CD4-positive, CD25-positive, alpha-beta regulatory T cell (primary cell): ENCODE measurements around the gene MXI1. TPM values are rescaled to one million over a fixed set of nuclear protein-coding genes. Genes with fewer than 3 reads are reported as not detected.
"Not testable (repeated sequence)": the region's sequence is repeated elsewhere in the genome, so short reads cannot be mapped to it uniquely, and the experiment has no call there.

Experiments used
- ATAC-seq, 2 donors: fragments of 150-1000 bp; cut with Tn5 transposase; one replicate each; pipeline ENCODE4 v1.10.0; 2021; ENCODE audit warnings: low read depth in 2 of 2, moderate number of reproducible peaks in 2 of 2, moderate library complexity in 1 of 2
- DNase-seq, 3 donors: peaks; one replicate each; pipeline versions ENCODE4 v3.0.0 to v3.0.0-alpha.2; 2012 to 2022; ENCODE audit warnings: mixed read lengths in 1 of 3
- H3K27ac ChIP-seq: one replicate; pipeline ENCODE4 v1.7.0; 2013; ENCODE audit warnings: mild to moderate bottlenecking, low read length; ENCODE audit not compliant: insufficient read depth, poor library complexity, severe bottlenecking
- H3K27me3 ChIP-seq: one replicate; pipeline ENCODE4 v1.7.0; 2013; ENCODE audit warnings: low read length; ENCODE audit not compliant: control insufficient read depth, insufficient read depth
- H3K36me3 ChIP-seq: one replicate; pipeline ENCODE4 v1.7.0; 2013; ENCODE audit warnings: mild to moderate bottlenecking, low read length, moderate library complexity; ENCODE audit not compliant: control insufficient read depth, insufficient read depth
- H3K4me1 ChIP-seq: 2 replicates; pipeline ENCODE4 v1.7.0; 2013; ENCODE audit warnings: mild to moderate bottlenecking, low read length; ENCODE audit not compliant: insufficient read depth, control insufficient read depth, poor library complexity, severe bottlenecking
- H3K4me3 ChIP-seq: one replicate; pipeline ENCODE4 v1.7.0; 2013; ENCODE audit warnings: low read depth, mild to moderate bottlenecking, low read length, moderate library complexity
- H3K9me3 ChIP-seq, 2 experiments: 1 replicate in 1 of 2; 2 replicates in 1 of 2; pipeline ENCODE4 v1.7.0; 2013; ENCODE audit warnings: low read length in 2 of 2, mild to moderate bottlenecking in 1 of 2, moderate library complexity in 1 of 2; ENCODE audit not compliant: control insufficient read depth in 2 of 2
- H3K27ac Mint-ChIP-seq, 3 donors: one replicate each; pipeline ENCODE4 v1.8.0; 2020 to 2022; ENCODE audit warnings: mild to moderate bottlenecking in 3 of 3, mixed read lengths in 3 of 3, moderate library complexity in 2 of 3
- H3K27me3 Mint-ChIP-seq: one replicate; pipeline ENCODE4 v1.8.0; 2022; ENCODE audit warnings: mild to moderate bottlenecking, mixed read lengths
- H3K36me3 Mint-ChIP-seq: one replicate; pipeline ENCODE4 v1.8.0; 2020; ENCODE audit warnings: mixed read lengths
- H3K4me1 Mint-ChIP-seq, 4 donors: one replicate each; pipeline ENCODE4 v1.8.0; 2020 to 2022; ENCODE audit warnings: mixed read lengths in 4 of 4, mild to moderate bottlenecking in 1 of 4
- H3K4me3 Mint-ChIP-seq, 4 donors: one replicate each; pipeline ENCODE4 v1.8.0; 2020 to 2022; ENCODE audit warnings: mild to moderate bottlenecking in 4 of 4, mixed read lengths in 4 of 4, moderate library complexity in 3 of 4
- H3K9me3 Mint-ChIP-seq, 7 donors: one replicate each; pipeline ENCODE4 v1.8.0; 2020 to 2022; ENCODE audit warnings: mixed read lengths in 7 of 7, mild to moderate bottlenecking in 3 of 7, moderate library complexity in 2 of 7
- polyA plus RNA-seq, 4 donors: library from polyadenylated mRNA; unstranded; fragments of 300-500 nt; fragmentation: Illumina TruSeq; gene quantifications; one replicate each; pipeline ENCODE4 v1.2.3, GENCODE V29; 2021
- total RNA-seq: library from RNA; stranded (reverse); gene quantifications from one replicate; pipeline ENCODE4 v1.2.3, GENCODE V29; 2022

MXI1 gene
- total and polyA plus RNA-seq, 5 donors from 2014 or later = 34.2 to 56.8 (median 42.9) TPM

DNA sequence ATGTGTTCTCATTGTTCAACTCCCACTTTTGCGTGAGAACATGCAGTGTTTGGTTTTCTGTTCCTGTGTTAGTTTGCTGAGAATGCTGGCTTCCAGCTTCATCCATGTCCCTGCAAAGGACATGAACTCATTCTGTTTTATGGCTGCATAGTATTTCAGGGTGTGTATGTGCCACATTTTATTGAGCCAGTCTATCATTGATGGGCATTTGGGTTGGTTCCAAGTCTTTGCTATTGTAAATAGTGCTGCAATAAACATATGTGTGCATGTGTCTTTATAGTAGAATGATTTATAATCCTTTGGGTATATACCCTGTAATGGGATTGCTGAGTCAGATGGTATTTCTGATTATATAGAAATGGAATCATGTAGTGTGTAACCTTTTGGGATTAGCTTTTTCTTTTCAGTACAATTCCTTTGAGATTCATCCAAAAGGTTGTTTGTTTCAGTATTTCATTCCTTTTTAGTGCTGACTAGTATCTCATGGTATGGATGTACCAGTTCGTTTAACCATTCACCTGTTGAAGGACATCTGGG lies 21.7 kb upstream of the MXI1 start:
- H3K27ac Mint-ChIP-seq, H3K27me3 ChIP-seq, H3K4me1 Mint-ChIP-seq, ATAC-seq, H3K9me3 Mint-ChIP-seq, H3K4me3 Mint-ChIP-seq, H3K36me3 Mint-ChIP-seq, H3K27ac ChIP-seq, H3K9me3 ChIP-seq, H3K4me3 ChIP-seq, H3K36me3 ChIP-seq, DNase-seq, H3K4me1 ChIP-seq: not testable (repeated sequence)
- peaks cover 41% of the 10 kb centered on the region for H3K27me3 Mint-ChIP-seq

DNA sequence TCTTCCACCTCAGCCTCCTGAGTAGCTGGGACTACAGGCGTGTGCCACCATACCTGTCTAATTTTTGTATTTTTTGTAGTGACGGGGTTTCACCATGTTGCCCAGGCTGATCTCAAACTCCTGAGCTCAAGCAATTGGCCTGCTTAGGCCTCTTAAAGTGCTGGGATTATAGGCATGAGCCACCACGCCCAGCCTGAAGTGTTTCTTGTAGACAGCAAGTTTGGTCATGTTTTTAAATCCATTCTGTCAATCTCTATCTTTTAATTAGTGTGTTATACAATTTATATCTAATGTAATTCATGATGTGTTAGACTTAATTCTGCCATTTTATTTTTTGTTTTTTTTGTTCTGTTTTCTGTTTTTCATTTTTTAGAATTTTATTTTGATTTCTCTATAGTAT lies 17.2 kb upstream of the MXI1 start:
- peaks cover 61% of the 10 kb centered on the region for H3K27me3 Mint-ChIP-seq
- H3K9me3 ChIP-seq = peaks cover 0 to 6% of the 10 kb centered on the region in 2 experiments
- peaks cover 25% of the 10 kb centered on the region for H3K27me3 ChIP-seq
- no peak for DNase-seq
- no peaks in the 10 kb centered on the region for H3K36me3 Mint-ChIP-seq
- ATAC-seq = no peak
- H3K27ac Mint-ChIP-seq = no peak overlapping the region
- H3K36me3 ChIP-seq = no peaks in the 10 kb centered on the region
- no peak overlapping the region for H3K4me3 ChIP-seq
- peaks cover 0 to 3% (median 0%) of the 10 kb centered on the region in 7 donors for H3K9me3 Mint-ChIP-seq
- H3K4me3 Mint-ChIP-seq = no peak overlapping the region
- H3K4me1 ChIP-seq = no peaks in the 10 kb centered on the region
- no peak overlapping the region for H3K27ac ChIP-seq
- H3K4me1 Mint-ChIP-seq = no peaks in the 10 kb centered on the region

GRCh38 chr10:110192552-110192951 lies 14.9 kb upstream of the MXI1 start:
- Mint-ChIP-seq H3K36me3 (no peaks in the 10 kb centered on the region), H3K27ac (no peak overlapping the region), H3K27me3 (peaks cover 54% of the 10 kb centered on the region), H3K9me3 (peaks cover 0 to 3% (median 0%) of the 10 kb centered on the region in 7 donors), H3K4me1 (no peaks in the 10 kb centered on the region), H3K4me3 (no peak overlapping the region)
- Histone ChIP-seq H3K9me3 (peaks cover 0 to 6% of the 10 kb centered on the region in 2 experiments), H3K4me3 (no peak overlapping the region), H3K27me3 (peaks cover 34% of the 10 kb centered on the region), H3K36me3 (no peaks in the 10 kb centered on the region), H3K4me1 (no peaks in the 10 kb centered on the region), H3K27ac (no peak overlapping the region)
- no peak for ATAC-seq
- peak in 1 of 3 donors; percentile 17 for DNase-seq

DNA sequence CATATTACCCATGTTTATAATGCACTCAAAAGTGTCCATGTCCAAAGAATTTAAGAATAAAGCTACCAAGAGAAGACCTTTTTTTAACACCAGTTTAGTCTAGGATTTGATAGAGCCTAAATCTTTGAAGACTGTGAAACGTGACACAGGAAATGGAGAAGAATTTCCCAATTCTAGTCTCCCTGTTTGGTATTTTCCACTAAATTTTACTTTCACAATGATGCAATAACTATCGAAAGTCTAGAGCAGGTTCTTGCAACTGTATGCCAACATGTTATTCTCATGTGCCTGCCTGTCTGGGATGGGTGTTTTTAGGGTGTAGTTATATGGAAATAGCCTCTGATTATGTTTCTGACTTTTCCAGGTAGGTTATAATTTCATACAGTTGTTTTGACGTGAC lies 6.9 kb upstream of the MXI1 start:
- no peak overlapping the region for H3K27ac ChIP-seq
- no peaks in the 10 kb centered on the region for H3K36me3 ChIP-seq
- Mint-ChIP-seq H3K4me3 (no peak overlapping the region), H3K27ac (no peak overlapping the region), H3K4me1 (no peaks in the 10 kb centered on the region), H3K27me3 (peaks cover 69% of the 10 kb centered on the region), H3K9me3 (no peaks in the 10 kb centered on the region), H3K36me3 (no peaks in the 10 kb centered on the region)
- DNase-seq (no peak), ATAC-seq (no peak)
- no peaks in the 10 kb centered on the region for H3K9me3 ChIP-seq
- H3K4me1 ChIP-seq = no peaks in the 10 kb centered on the region
- H3K4me3 ChIP-seq = no peak overlapping the region
- peaks cover 17% of the 10 kb centered on the region for H3K27me3 ChIP-seq

GRCh38 chr10:110201046-110201445 lies 6.4 kb upstream of the MXI1 start:
- H3K4me3 ChIP-seq, DNase-seq, H3K4me1 ChIP-seq, H3K36me3 ChIP-seq, ATAC-seq, H3K9me3 Mint-ChIP-seq, H3K27ac ChIP-seq, H3K4me3 Mint-ChIP-seq, H3K27ac Mint-ChIP-seq, H3K9me3 ChIP-seq, H3K36me3 Mint-ChIP-seq, H3K4me1 Mint-ChIP-seq: not testable (repeated sequence)
- H3K27me3 ChIP-seq = peaks cover 16% of the 10 kb centered on the region
- H3K27me3 Mint-ChIP-seq = peaks cover 69% of the 10 kb centered on the region

DNA sequence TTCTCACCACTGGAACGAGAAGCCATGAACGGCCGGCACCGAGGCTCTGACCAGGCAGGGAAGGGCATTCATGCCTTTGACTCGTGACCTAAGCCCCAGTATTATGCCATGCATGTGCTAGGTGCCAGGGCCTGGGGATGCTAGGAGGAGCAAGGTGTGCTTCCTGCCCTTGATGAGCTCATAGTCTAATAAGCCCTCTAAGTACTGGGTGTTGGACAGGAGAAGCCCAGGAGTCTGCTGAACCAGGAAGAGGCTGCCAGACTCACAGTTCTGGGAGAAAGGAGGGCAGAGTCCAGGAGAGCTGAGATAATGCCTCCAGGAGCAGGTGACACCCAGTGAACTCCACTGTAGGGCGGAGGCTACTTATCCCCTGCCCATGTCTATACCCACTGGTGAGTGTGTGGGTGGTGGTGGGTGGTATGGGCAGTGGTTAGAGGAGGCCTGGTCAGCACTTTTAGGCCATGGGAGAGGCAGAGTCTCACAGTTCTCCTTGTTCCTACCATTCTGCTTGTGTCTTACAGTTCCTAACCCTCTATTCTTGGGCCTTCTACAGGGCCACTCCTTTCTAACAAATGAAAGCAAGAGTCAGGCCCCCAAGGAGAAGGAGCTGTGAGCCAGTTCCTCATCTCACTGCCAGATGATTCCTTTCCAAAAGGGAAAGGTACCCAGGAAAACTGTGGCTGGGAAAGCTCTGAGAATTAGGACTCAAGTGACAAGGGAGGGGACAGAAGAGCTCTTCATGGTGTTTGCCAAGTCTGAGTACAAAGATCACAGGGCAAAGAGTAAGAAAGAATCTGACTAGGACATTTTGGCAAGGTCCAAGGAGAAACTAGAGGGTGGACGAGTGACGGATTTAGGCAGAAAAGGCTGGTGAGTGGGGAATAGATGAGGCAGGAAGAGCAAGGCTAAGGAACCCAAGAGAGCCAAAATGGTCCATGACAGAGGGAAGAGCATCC lies 3.6 kb upstream of the MXI1 start:
- no peaks in the 10 kb centered on the region for H3K36me3 ChIP-seq
- H3K9me3 Mint-ChIP-seq = no peaks in the 10 kb centered on the region
- DNase-seq = no peak
- no peaks in the 10 kb centered on the region for H3K9me3 ChIP-seq
- peaks cover 7% of the 10 kb centered on the region for H3K27me3 ChIP-seq
- ATAC-seq = no peak
- H3K27ac ChIP-seq = no peak overlapping the region
- peak overlapping the region in 1 of 4 donors; percentile 79 for H3K4me3 Mint-ChIP-seq
- peaks cover 71% of the 10 kb centered on the region for H3K27me3 Mint-ChIP-seq
- H3K27ac Mint-ChIP-seq = peak overlapping the region in 1 of 3 donors; percentile 46
- H3K36me3 Mint-ChIP-seq = no peaks in the 10 kb centered on the region
- no peak overlapping the region for H3K4me3 ChIP-seq
- H3K4me1 Mint-ChIP-seq = peaks cover 0 to 14% (median 9%) of the 10 kb centered on the region in 4 donors
- peaks cover 15% of the 10 kb centered on the region for H3K4me1 ChIP-seq

DNA sequence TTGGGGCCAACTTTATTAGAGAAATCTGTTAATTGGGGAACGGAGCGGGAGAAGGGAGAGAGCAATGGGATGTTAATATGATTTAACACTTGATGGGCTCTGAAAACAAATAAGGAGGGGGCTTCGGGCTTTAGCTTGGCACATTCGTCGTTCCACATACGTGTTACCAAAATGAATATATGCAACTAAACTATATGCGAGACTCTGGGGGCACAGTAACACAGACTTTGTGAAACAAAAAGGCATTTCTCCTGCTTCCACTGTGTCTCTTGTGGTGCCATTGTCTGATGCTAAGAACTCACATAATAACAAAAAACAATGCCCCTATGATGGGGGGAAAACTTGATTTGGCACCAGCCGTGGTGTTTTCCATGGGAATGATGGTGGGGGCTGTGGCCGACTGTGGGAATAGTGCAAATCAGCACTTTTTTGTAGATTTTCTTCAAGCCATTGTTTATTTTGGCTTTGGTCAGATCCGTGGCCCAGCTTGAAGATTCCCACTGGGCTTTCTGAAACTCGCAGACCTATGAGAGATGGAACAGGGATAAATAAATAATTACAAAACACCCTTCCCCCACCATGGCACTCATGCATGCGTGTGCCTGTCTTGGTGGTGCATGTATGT lies 2.2 kb upstream of the MXI1 start:
- DNase-seq (no peak), ATAC-seq (no peak)
- Histone ChIP-seq H3K36me3 (no peaks in the 10 kb centered on the region), H3K4me1 (peaks cover 24% of the 10 kb centered on the region), H3K9me3 (no peaks in the 10 kb centered on the region), H3K27ac (no peak overlapping the region), H3K27me3 (no peaks in the 10 kb centered on the region), H3K4me3 (no peak overlapping the region)
- H3K4me3 Mint-ChIP-seq = peak overlapping the region in 2 of 4 donors; percentile 47 to 79
- H3K27ac Mint-ChIP-seq = peak overlapping the region in 1 of 3 donors; percentile 45
- peaks cover 0 to 17% (median 11%) of the 10 kb centered on the region in 4 donors for H3K4me1 Mint-ChIP-seq
- H3K36me3 Mint-ChIP-seq = no peaks in the 10 kb centered on the region
- H3K27me3 Mint-ChIP-seq = peaks cover 57% of the 10 kb centered on the region
- no peaks in the 10 kb centered on the region for H3K9me3 Mint-ChIP-seq
